ENCODE results near the gene AGFG2.
"Not testable (repeated sequence)": the region's sequence is repeated elsewhere in the genome, so short reads cannot be mapped to it uniquely, and the experiment has no call there.

AGFG2 gene, protein sequence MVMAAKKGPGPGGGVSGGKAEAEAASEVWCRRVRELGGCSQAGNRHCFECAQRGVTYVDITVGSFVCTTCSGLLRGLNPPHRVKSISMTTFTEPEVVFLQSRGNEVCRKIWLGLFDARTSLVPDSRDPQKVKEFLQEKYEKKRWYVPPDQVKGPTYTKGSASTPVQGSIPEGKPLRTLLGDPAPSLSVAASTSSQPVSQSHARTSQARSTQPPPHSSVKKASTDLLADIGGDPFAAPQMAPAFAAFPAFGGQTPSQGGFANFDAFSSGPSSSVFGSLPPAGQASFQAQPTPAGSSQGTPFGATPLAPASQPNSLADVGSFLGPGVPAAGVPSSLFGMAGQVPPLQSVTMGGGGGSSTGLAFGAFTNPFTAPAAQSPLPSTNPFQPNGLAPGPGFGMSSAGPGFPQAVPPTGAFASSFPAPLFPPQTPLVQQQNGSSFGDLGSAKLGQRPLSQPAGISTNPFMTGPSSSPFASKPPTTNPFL

DNA sequence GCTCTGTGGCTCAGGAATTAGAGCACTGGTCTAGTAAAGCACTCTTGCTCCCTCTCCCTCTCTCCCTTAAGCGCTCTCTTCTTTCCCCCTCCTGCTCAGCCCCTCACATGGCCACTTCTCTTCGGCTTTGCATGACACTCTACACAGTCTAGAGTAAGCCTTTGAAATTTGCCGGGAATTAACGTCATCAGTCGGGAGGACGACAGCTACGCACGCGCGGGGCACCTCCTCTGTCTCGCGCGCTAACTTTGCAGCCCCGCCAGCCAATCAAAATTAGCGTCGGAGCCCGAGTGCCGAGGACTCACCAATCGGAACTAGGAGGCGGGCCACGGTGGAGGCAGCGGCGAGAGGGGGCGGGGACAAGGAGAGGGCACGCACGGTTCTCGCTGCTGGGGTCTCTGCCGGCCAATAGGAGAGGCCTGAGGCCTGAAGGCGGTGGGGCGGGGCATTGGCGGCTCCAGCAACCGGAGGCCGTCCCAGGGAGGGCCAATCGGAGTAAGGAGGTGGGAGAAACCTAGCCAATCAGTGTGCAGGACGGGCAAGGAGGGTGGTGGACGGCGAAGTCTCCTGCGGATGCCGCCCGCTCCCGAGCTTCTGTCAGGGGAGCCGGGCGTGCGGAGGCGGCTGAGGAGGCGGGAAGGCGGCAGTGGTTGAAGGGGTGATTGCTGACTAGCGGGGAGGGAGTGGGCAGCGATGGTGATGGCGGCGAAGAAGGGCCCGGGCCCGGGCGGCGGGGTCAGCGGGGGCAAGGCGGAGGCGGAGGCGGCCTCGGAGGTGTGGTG, at the start of gene AGFG2:
TSS of gene AGFG2 (plus strand) at position 550 of the 782 bp plus-strand sequence. CDS start at position 694, 144 bp downstream.
- DNase-seq, result peak; percentile 100

DNA sequence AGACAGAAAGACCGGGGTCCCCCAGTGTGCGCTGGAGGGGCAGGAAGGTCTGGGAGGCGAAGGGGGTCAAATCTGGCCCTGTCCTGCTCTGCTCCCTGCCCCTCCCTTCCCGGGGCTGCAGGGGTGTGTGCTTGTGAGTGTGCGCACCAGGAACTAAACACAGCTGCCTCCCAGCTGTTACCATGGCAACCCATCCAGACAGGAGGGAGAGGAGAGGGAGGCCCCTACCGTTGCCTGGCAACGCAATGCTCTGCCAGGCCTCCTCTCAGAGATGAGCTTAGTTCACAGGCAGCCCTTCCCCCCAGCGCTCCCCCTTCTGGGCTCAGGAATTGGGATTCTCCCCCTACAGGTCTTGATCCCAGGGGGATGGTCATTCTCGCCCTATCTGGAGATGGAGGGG, 49.2 kb upstream of the AGFG2 start:
- peak; percentile 46 to 56 for DNase-seq

DNA sequence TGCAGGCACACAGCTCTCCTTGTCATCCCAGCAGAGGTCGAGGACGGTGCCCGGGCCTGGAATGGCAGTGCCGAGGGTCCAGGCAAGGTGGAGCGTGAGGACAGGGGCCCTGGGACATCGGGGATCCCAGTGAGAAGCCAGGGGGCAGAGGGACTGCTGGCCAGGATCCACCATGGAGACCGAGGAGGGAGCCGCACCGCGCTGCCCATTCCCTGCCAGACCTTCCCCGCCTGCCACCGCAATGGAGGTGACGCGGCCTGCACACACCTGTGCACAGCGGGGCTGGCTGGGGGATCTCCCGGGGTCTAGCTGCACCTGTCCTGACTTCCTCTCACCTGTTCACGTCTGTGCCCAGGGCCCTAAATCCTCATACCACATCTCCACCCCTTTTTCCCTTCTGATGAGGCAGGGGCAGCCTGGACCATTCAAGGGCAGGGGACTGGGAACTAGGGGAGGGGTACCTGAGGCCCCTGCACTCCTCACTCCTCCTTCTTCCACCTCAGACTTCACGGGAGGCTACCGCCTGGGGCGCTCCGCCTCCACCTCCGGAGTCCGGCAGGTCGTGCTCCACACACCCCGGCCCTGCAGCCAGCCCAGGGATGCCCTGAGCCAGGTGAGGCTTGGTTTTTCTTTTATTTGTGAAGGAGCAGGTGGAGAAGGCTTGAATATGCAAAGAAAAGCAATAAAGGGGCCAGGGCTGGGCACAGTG, 48.4 kb upstream of the AGFG2 start:
- no peak for DNase-seq

DNA sequence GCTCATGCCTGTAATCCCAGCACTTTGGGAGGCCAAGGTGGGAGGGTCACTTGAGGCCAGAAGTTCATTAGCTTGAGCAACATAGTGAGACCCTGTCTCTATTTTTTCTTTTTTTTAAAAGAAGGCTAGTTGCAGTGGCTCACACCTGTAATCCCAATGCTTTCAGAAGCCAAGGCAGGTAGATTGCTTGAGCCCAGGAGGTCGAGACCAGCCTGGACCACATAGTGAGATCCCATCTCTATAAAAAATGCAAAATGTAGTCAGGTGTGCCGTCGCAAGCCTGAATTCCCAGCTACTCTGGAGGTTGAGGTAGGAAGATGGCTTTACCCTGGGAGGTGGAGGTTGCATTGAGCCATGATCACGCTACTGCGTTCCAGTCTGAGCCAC, 47.8 kb upstream of the AGFG2 start:
- DNase-seq, result no peak

DNA sequence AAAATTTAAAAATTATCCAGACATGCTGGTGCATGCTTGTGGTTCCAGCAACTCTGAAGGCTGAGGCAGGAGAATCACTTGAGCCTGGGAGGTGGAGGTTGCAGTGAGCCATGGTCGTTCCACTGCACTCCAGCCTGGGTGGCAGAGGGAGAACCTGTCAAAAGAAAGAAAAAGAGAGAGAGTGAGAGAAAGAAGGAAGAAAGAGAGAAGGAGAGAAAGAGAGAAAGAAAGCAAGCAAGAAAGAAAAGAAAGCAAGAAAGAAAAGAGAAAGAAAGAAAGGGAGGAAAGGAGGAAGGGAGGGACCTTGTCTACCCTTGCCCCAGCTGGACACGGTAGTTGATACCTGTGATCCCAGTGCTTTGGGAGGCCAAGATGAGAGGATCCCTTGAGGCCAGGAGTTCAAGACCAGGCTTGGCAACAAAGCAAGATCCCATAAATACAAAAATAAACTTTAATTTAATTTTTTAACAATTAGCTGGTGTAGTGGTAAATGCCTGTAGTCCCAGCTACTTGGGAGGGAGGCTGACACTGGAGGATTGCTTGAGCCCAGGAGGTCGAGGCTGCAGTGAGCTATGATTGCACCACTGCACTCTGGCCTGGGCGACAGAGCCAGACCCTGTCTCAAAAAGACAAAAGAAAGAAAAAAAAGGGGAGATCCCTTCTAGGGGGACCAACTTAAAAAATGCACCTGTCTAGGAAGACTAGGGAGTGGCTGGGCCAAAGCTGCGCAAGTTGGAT, 46.1 kb upstream of the AGFG2 start:
- DNase-seq, result no peak

DNA sequence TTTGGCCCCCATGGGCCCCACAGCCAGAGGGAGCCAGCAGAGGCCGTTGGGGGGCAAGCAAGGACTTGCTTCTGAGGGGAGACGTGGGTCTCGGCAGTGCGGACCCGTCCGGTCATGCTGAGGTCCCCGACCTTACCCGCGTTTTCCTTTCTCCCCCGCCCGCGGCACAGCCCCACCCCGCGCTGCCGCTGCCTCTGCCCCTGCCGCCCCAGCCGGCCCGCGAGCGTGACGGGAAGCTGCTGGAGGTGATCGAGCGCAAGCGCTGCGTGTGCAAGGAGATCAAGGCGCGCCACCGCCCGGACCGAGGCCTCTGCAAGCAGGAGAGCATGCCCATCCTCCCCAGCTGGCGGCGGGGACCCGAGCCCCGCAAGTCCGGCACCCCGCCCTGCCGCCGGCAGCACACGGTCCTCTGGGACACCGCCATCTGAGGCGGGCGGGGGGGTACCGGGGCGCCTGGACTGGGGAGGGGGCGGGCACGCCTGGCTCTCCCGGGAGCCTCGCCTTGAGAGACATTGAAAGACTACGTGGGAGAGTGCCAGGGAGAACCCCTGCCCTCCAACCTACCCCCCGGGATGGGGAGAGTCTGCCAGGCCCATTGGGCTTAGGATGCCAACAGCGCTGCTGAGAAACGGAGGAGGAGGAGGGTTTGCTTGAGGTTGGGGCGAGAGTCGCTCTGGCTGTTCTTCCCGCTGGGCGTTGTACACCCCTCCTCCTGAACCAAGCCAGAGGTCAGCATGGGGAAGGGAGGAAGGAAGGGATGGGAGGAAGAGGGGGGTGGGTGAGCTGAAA, 45.3 kb upstream of the AGFG2 start:
- DNase-seq, result peak; percentile 33 to 44

DNA sequence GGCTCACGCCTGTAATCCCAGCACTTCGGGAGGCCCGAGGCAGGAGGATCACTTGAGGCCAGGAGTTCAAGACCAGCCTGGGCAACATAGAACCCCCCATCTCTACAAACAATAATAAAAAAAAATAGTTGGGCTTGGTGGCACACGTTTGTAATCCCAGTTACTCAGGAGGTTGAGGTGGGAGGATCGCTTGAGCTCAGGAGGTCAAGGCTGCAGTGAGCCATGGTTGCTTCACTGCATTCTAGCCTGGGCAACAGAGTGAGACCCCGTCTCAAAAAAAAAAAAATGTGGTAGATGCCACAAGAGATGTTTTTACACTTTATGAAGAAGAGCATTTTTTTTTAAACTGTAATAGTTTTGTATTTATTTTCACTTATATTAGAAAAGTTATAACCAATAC, 42.5 kb upstream of the AGFG2 start:
- no peak for DNase-seq

DNA sequence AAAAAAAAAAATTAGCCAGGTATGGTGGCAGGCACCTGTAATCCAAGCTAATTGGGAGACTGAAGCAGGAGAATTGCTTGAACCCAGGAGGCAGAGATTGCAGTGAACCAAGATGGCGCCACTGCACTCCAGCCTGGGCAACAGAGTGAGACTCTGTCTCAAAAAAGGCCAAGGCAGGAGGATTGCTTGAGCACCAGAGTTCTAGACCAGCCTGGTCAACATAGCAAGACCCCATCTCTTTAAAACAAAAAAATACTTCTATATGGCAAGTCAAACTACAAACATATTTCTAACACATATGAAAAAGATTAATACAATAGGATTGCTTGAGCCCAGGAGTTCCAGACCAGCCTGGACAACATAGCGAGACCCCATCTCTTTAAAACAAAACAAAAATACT, 38.3 kb upstream of the AGFG2 start:
- not testable (repeated sequence) for DNase-seq

DNA sequence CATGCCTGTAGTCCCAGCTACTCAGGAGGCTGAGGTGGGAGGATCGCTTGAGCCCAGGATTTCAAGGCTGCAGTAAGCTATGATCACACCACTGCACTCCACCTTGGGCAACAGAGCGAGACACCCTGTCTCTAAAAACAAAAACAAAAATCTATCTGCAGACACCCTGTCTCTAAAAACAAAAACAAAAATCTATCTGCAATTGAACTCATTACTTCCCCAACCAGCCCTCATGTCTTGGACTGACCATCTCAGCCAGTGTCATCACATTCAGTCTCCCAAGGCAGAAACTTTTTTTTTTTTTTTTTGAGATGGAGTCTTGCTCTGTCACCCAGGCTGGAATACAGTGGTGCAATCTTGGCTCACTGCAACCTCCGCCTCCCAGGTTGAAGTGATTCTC, 35.0 kb upstream of the AGFG2 start:
- not testable (repeated sequence) for DNase-seq

DNA sequence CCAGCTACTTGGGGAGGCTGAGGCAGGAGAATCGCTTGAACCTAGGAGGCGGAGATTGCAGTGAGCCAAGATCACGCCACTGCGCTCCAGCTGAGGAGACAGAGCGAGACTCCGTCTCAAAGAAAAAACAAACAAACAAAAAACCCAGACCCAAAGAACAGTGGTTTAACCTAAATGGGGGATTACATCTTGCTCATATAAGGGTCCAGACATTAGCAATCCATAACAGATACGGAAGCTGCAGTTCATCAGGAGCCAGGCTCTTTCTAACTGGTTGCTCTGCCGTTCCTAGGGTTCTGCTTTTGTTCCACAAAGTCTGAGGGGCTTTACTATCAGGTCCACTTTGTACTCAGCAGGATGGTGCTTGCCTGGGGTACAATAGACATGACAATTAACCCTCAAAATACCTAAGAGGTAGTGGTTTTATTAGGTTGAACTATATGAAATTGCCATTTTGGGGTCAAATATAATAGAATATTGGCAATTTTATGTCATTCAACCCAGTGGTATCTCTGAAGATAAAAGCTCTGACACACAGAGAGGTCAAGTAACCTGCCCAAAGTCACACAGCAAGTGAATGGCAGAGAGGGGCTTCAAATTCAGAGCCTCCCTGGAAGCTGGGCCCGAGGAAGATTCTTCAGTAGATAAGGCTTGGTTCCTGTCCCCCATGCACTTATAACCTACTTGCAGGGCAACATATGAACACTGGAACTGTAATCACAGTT, 34.0 kb upstream of the AGFG2 start:
- no peak for DNase-seq

DNA sequence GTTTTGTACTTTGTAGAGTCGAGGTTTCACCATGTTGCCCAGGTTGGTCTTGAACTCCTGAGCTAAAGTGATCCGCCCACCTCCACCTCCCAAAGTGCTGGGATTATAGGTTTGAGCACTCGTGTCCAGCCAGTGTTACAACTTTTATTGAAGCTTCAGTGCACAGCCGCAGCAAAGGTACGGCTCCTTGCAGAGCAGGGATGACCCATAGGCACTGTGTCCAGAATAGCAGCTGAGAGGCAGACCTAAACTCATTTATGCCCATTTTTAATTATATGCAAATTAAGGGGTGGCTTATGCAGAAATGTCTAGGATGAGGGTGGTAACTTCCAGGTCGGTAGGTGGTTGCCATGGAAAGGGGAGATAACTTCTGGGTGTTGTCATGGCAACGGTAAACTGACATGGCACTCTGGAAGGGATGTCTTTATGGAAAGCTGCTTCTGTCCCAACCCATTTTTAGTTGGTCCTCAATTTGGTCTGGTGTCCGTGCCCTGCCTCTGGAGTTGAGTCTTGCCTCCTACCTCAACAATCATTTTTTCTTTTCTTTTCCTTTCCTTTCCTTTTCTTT, 32.6 kb upstream of the AGFG2 start:
- DNase-seq, result no peak

DNA sequence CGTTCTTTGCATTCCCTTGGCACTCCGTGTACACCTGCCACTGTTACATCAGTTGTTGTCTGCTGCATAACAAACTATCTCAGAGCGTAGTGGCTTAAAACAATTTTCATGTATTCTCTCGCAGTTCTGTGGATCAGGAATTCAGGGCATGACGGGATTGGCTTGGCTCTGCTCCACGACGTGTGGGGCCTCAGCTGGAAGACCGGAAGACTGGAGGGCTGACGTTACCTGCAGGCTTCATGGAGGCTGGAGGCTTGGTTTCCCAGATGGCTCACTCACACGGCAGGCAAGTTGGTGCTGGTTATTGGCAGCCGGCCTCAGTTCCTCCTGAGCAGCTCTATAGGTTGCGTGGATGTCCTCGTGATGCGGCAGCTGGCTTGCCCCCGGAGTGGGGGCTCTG, 29.8 kb upstream of the AGFG2 start:
- no peak for DNase-seq

DNA sequence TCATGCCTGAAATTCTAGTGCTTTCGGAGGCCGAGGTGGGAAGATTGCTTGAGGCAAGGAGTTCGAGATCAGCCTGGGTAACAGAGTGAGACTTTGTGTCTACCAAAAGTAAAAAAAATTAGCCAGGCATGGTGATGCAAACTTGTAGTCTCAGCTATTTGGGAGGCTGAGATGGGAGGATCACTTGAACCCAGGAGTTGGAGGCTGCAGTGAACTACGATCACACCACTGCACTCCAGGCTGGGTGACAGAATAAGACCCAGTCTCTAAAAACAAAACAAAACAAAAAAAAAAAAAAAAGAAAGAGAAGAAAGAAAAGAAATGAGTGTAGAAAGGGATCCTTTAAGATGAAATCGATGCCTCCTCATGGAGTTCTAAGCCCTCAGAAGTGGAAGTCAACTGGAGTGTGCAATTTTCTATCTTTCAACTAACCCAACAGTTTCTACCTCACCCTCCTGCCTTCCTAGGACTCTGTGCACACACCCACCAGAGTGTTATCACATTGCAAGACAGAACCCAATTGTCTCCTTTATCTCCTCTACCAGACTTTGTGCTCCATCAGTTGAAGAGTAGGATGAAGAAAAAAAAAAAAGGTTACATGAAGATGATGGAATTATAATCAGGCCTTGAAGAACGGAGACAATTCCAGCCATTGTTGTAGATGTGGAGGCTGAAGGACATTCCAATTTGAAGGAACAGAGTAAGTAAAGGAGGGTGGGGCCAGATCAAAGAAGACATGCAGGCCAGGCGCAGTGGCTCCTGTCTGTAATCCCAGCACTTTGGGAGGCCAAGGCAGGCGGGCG, 28.4 kb upstream of the AGFG2 start:
- no peak for DNase-seq

DNA sequence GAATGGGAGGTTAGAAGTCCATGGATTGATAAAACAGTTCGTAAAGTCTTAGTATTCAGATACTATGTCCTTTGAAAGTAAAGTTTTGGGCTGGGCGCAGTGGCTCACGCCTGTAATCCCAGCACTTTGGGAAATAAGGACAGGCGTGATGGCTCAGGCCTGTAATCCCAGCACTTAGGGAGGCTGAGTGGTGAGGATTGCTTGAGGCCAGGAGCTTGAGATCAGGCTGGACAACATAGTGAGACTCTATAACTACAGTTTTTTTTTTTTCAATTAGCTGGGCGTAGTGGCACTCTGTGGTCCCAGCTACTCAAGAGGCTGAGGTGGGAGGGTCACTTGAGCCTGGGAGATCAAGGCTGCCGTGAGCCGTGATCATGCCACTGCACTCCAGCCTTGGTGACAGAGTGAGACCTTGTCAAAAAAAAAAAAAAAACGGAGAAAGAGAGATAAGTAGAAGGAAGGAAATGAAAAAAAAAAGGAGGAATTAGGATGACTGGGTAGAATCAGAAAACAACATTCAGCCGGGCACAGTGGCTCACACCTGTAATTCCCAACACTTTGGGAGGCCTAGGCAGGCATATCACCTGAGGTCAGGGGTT, 25.7 kb upstream of the AGFG2 start:
- no peak for DNase-seq

DNA sequence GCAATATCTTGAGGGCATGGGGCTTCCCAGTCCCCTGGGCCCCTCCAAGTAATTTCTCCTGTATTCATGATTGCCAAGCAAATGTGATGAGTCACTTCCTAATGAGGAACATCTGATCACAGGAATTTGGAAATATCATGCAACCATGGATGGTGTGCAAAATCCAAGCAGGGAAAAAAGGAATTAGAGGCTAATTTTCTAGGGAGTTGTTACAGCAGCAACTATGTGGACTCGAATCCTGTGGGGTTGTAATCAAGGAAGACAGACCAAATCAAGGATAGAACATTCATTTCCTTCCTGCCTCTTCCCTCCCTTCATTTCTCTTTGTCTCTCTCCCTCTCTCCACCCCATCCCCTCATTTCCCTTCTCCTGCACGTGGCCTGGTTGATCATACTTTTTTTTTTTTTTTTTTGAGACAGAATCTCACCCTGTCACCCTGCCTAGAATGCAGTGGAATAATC, 23.9 kb upstream of the AGFG2 start:
- DNase-seq, result no peak

DNA sequence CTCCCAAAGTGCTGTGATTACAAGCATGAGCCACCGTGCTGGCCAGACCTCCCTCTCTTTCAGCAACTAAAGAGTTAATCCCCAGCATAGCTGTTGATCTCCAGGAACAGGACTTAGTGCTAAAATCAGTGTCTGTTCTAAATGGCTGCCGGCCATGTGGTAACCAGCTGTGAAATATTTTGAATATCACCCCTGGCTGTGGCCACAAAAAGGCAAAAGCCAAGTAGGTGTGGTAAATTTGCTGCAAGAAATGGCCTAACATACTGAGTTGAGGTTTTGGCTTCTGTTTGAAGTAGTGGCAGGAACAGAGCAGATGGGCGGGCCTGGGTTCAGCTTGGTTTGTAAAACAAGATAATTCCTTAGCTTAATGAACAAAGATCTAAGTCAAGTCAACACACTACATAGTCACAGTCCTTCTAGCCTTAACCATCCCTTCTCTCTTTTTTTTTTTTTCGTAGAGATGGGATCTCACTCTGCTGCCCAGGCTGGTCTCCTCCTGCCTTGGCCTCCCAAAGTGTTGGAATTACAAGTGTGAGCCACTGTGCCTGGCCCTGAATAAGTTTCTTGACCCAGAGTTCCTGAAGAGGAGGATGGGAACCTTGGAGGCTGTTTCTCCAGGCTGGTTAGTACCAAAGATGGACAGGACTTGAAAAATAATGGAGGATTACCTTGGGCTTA, 22.7 kb upstream of the AGFG2 start:
- peak; percentile 51 to 76 for DNase-seq

DNA sequence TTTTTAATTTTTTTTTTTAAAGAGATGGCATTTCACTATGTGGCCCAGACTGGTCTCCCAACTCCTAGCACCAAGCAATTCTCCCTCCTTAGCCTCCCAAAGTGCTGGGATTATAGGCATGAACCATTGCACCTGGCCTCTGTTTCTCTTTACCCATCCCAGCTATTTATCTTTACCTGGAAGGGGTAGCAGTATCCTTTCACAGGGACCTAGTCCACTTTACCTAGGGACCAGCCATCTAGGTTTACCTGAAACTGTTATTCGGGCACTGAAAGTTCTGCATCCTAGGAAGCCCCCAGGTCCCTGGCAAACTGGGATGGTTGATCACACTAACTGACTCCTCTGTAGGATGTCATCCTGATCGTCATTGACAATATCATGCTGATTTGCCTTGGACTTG, 21.7 kb upstream of the AGFG2 start:
- DNase-seq, result no peak

DNA sequence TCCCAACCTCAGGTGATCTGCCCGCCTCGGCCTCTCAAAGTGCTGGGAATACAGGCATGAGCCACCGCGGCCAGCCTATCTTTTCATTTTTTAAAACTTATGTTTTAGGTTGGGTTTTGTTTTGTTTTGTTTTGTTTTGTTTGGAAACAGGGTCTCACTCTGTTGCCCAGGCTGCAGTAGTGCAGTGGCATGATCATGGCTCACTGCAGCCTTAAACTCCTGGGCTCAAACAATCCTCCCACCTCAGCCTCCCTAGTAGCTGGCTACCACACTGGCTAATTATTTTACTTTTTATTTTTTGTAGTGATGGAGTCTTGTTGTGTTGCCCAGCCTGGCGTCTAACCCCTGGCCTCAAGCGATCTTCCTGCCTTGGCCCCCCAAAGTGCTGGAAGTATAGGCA, 19.4 kb upstream of the AGFG2 start:
- DNase-seq, result no peak

DNA sequence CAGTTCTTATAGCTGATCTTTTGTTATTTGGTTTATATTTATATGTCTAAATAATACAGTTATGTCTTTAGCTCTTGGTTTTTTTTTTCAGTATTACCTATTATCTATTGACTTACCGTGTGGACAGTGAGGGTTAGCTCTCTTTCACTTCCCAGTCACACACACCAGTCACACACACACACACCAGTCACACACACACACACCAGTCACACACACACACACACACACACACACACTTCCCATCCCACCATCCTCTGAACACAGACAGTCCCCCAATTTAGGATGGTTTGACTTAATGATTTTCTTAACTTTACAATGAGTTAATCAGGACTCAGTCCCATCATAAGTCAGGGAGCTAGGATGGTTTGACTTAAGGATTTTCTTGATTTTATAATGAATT, 18.9 kb upstream of the AGFG2 start:
- no peak for DNase-seq

Data from CD4-positive, alpha-beta T cell treated with Interleukin-4 for 1 hour (primary cell).